Stimulated activated CD8-positive, alpha-beta memory T cell treated with anti-CD3 and anti-CD28 coated beads, Interleukin-7, amount 100 ng/mL, for 24 hours (primary cell): ENCODE results near the gene JMJD8.
"Not testable (repeated sequence)": the region's sequence is repeated elsewhere in the genome, so short reads cannot be mapped to it uniquely, and the experiment has no call there.

Experiments
- DNase-seq: peaks from one replicate; pipeline ENCODE4 v3.0.0-alpha.2; 2020; ENCODE audit warnings: low read depth

JMJD8 gene

GRCh38 chr16:721765-722540 lies 37.8 kb upstream of the JMJD8 start:
- no peak for DNase-seq

- DNase-seq: no peak
Observed at GRCh38 chr16:720990-721764, 37.0 kb upstream of the JMJD8 start, which contains the start of gene ANTKMT. Gene ANTKMT (plus strand): TSS chr16:721146. CDS start chr16:721275, 129 bp downstream.

- DNase-seq: no peak
Observed at GRCh38 chr16:720447-720989, 36.4 kb upstream of the JMJD8 start.

- DNase-seq: no peak
Observed at GRCh38 chr16:719815-720446, 35.8 kb upstream of the JMJD8 start.

- no peak for DNase-seq
Observed at GRCh38 chr16:718922-719321, 34.8 kb upstream of the JMJD8 start.

- DNase-seq: no peak
Observed at GRCh38 chr16:718389-718788, 34.3 kb upstream of the JMJD8 start.

- no peak for DNase-seq
Observed at GRCh38 chr16:717450-718245, 33.5 kb upstream of the JMJD8 start.

GRCh38 chr16:716768-717325 lies 32.7 kb upstream of the JMJD8 start:
- no peak for DNase-seq

GRCh38 chr16:716200-716568 lies 32.0 kb upstream of the JMJD8 start:
- no peak for DNase-seq

GRCh38 chr16:715477-716199 lies 31.5 kb upstream of the JMJD8 start:
- DNase-seq: no peak

- peak; percentile 83 for DNase-seq
Observed at GRCh38 chr16:714558-715476, 30.7 kb upstream of the JMJD8 start, which contains the start of gene METRN. Gene METRN (plus strand): TSS chr16:715118. CDS start chr16:715290, 172 bp downstream.

GRCh38 chr16:714079-714478 lies 29.9 kb upstream of the JMJD8 start:
- DNase-seq: no peak

GRCh38 chr16:712740-713250 lies 28.7 kb upstream of the JMJD8 start:
- DNase-seq: not testable (repeated sequence)

GRCh38 chr16:711548-712320 lies 27.6 kb upstream of the JMJD8 start:
- peak; percentile 63 for DNase-seq

GRCh38 chr16:711084-711483 lies 26.9 kb upstream of the JMJD8 start:
- DNase-seq: no peak

- DNase-seq: no peak
Observed at GRCh38 chr16:710500-711075, 26.5 kb upstream of the JMJD8 start.

- no peak for DNase-seq
Observed at GRCh38 chr16:709566-710499, 25.7 kb upstream of the JMJD8 start.
